ENCODE measurements around the gene RAP1B.

RAP1B gene

DNA sequence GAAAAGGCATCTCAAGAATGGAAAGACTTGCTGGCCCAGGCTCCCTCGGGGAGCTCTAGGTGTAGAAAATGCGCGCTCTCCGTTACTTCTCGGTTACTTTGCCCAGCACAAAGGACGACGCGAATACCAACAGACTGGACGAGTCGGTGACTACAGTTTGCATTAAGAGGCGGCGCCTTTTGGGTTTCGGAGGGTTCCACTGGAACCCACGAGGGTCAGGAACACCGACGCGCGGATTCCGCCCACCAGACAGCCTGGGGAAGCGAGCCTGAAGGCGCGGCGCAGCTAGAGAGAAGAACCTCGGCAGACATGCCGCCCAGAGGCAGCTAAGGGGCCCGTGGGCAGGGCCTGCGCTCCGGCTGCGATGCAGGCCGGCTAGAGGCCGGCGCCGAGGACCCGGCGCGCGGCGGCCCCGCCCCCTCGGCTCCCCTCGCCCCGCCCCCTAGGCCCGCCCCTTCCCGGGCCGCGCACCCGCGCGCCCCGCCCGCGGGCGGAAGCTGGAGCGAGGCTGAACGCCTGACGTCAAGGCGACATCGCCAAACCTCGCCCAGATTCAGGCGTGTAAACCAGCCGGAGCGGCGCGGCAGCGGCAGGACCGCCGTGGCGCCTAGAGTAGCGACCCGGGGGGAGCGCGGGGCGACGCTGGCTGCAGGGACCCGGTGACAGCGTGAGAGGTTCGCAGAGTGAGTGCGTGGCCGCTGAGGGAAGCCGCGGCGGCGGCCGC, at the start of gene RAP1B:
RAP1B (plus strand) TSS at position 530 of the 724 bp plus-strand sequence. CDS start 37,826 bp downstream, outside the sequence.
- peak; percentile 62 to 69 for DNase-seq

DNA sequence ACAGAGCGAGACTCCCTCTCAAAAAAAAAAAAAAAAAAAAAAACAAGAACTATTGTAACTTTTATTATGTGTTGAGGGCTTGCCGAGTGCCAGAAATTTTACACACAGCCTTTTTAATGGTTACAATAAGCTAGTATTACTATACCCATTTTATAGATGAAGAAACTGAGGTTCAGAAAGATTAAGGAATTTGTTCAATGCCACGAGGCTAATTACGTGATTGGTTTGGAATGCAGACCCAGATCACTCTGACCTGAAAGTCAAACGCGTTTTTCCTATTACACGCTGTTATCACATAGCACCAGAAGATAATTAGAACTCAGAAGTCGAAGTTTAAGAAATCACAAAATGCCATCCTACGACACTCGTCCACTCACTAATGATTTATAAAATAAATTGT, 48.9 kb upstream of the RAP1B start:
- DNase-seq, result no peak

- DNase-seq, result no peak
Observed at GRCh38 chr12:68564166-68564565, 46.5 kb upstream of the RAP1B start.

- DNase-seq, result peak in 1 of 2 donors; percentile 71
Observed at GRCh38 chr12:68565391-68565903, 45.3 kb upstream of the RAP1B start.

GRCh38 chr12:68568922-68569569, 41.7 kb upstream of the RAP1B start:
- no peak for DNase-seq

- no peak for DNase-seq
Observed at GRCh38 chr12:68572661-68573060, 38.0 kb upstream of the RAP1B start.

DNA sequence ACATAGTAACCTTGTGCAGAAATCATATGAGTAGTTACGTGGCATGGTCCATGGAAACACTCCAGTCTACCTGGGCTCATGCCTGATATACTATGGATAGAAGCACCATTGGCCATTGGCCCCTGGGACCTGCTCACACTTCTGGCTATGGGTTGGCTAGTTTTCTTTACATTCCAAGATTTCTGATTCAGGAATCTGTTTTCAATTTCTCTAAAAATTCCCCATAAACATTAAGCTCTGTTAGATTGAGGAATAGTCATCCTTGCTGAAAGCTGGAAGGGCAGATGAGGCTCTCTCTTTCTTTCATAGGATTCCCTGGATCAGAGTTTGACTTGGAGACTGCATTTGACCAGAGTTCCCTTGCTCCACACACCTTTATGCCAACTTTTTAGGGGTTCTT, 37.3 kb upstream of the RAP1B start:
- no peak for DNase-seq

DNA sequence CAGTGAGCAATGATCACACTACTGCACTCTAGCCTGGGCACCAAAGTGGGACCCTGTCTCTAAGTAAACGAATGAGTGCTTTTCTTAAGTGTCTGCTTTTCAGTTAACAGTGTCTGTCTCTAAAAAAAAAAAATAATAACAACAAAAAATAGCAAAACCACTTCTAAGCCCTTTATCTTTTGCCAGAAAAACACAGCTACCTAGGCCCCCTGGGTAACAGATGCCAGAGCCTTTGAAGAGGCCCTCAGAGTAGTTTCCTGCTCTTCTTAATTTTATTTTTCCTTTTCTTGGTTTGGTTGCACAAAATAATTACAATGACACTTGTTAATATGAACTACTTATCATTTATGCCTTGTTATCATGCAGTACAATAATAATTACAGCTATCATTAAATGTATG, 32.8 kb upstream of the RAP1B start:
- DNase-seq, result no peak

- no peak for DNase-seq
Observed at GRCh38 chr12:68578765-68579164, 31.9 kb upstream of the RAP1B start.

- DNase-seq, result no peak
Observed at GRCh38 chr12:68579254-68579653, 31.4 kb upstream of the RAP1B start.

- DNase-seq, result no peak
Observed at GRCh38 chr12:68580911-68581310, 29.8 kb upstream of the RAP1B start.

DNA sequence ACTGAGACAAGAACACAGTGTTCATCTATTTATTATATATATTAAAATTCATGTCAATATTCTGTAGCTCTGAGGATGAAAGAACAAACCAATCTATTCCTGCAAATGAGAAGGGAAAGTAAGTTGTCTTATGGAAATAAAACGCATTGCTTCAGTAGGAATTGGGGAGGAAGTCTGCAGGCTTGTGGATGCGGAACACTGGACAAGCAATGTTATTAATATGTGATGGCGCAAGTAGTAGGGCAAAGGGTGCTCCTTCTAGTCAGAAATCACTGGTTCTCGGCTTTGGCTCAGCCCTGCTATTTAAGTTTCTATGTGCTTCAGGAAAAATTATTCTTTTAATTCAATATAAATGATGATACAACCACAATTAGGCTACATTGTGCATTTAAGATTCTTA, 28.8 kb upstream of the RAP1B start:
- DNase-seq, result no peak

DNA sequence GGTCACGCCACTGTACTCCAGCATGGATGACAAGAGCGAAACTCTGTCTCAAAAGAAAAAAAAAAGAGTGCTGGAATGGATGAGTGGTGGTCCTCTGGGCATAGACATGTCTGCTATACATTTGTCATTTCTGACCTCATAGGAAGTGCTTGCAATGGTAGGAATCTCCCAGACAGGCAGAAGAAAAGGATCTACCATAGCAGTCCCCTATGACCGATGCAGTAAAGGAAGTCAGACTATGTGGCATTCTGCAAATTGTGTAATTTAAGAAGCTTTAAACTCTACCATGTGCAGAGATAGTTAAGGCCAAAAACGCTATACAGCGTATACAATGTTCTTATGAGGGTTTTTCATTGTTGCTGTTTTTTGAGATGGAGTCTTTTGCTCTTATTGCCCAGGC, 24.7 kb upstream of the RAP1B start:
- no peak for DNase-seq

DNA sequence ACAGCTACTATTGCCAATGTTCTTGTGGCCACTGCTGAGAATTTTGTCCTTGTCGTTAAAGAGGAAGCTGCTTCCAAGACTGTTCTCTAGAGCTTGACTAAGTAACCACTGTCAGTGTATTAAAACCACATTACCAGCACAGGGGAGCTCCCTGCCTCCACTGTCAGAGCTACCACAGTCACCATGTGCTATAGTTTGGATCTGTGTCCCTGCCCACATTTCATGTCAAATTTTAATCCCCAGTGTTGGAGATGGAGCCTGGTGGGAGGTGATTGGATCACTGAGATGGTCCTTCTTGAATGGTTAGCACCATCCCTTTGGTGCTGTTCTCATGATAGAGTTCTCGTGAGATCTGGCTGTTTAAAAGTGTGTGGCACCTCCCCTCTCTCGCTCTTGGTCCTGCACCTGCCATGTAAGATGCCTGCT, 23.2 kb upstream of the RAP1B start:
- peak; percentile 7 to 88 for DNase-seq

- DNase-seq, result no peak
Observed at GRCh38 chr12:68589194-68589593, 21.5 kb upstream of the RAP1B start.

- DNase-seq, result no peak
Observed at GRCh38 chr12:68591734-68592418, 18.8 kb upstream of the RAP1B start.

DNA sequence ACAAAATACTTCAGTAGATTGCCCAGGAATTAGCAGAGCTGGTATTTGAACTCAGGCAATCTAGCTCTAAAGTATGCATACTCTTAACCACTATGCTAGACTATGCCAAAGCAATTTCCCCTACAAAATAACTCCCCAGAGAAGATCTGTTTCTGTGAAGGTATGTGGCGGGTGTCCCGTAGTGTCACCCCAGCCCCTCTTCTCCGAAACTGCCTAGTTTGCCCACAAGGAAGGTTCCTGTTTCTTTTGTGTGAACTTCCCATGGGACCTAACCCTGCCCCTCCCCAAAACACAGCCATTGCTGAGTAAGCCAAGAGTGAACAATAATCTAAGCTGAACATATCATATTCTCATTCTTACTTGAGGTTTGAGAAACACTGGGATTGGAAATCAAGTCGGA, 15.5 kb upstream of the RAP1B start:
- DNase-seq, result no peak

DNA sequence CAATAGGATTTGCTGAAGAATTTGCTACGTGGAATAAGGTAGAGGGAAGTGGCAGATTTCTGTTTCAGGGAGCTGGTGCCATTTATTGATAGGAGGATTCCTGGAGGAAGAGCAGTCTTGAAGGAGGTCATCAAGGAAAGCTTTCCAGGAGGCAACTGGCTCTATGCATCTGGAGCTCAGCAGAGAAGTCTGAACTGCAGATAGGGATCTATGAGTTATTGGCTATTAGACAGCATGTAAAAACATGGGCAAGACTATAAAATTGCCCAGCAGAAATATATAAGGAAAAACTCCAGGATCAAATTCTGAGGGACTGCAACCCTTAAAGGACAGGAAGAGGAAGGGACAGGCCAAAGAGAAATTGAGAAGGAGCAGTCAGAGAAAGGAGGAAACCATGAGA, 8.9 kb upstream of the RAP1B start:
- DNase-seq, result no peak

GRCh38 chr12:68602720-68603119, 8.0 kb upstream of the RAP1B start:
- no peak for DNase-seq

GRCh38 chr12:68608191-68608590, 2.5 kb upstream of the RAP1B start:
- DNase-seq, result no peak

GRCh38 chr12:68609998-68610369, 715 bp upstream of the RAP1B start:
- DNase-seq, result no peak

DNA sequence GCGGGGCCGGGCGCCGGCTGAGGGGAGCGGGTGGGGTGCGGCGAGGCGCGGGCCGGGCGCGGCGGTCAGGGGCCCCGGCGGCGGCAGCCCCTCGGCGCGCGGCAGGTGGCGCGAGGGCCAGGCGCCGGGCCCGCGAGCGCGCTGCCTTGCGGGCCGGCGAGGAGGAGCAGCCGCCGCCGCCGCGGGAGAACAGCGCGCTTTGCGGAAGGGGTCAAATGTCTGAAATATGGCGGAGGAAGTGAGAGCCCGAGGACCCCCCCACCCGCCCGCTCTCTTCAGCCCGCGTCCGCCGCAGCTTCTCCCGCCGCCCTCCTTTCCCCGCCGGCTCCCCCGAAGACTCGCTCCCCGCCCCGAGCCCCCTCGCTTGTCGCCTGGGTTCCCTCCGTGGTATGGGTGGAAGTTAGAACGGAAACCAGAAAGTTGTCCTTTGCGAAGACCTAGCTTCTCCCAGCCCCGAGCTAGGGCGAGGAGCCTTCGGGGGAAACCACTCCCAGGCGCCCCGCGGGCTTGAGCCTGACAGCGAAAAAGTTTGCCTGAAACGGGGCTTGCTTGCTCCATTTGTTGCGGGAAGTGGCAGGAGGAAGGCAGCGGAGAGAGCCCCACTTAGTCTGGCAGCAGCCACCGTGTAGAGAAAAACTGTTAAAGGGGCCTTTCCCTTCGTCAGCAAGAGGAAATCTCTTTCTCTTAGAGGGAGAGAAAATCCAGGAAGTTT, 551 bp downstream of the RAP1B start:
- peak; percentile 34 to 63 for DNase-seq

DNA sequence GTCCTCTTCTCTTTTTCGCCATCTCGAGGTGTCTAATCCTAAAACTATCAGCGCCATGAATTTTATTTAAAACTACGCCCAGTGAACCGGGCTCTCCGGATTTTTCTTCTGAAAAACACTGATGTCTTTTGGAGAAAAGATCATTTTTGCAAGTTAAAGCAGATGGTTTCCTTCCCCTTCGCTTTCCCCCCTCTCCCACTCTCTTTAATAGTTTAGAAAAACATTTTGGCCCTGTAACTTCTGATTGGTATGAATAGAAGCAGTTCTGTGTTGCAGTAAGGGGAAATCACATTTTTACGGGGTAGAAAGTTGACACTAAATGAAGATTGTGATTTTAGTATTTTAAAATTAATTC, 1.1 kb downstream of the RAP1B start:
- DNase-seq, result no peak
